Sciatic nerve (tissue), 2 donors: ENCODE data around the gene TNK2. TPM values are rescaled to one million over a fixed set of nuclear protein-coding genes. Genes with fewer than 3 reads are reported as not detected.
"Not testable (repeated sequence)": the region's sequence is repeated elsewhere in the genome, so short reads cannot be mapped to it uniquely, and the experiment has no call there.

ENCODE experiments used
- ATAC-seq: fragments of 200-7000 bp; cut with Tn5 transposase; one replicate; pipeline ENCODE4 v1.9.1; 2020; ENCODE audit warnings: mild to moderate bottlenecking, moderate library complexity
- DNase-seq: peaks from one replicate; pipeline ENCODE4 v3.0.0-alpha.2; 2020; ENCODE audit warnings: low spot score
- intact Hi-C: fragments of 100-400 bp; cut with DNase I; formaldehyde crosslinking; loops from one replicate; pipeline ENCODE4 v1.14.2; 2022
- total RNA-seq: library from RNA; stranded (reverse); fragmentation: NEBNext Ultra II Directional; extraction: Animal tissue kit (Norgen Biotek cat#: 25700); gene quantifications from one replicate; pipeline ENCODE4 v1.2.1, GENCODE V29; 2021
- donor health status: DM: no; HTN: no; CAD: no.
- donor health status: DM: no; HTN: no; CAD: no.

Gene TNK2
- total RNA-seq: 72.0 TPM

- no peak for DNase-seq
- intact Hi-C loops: no loop called here
- peak; percentile 36 for ATAC-seq
Observed at GRCh38 chr3:195907934-195908693, at the start of gene TNK2. TNK2 (minus strand) TSS chr3:195908551; CDS start chr3:195888588, 19,963 bp downstream.

GRCh38 chr3:195956577-195956976 lies 48.2 kb upstream of the TNK2 start:
- DNase-seq: no peak
- ATAC-seq: no peak
- intact Hi-C loops: no loop called here

GRCh38 chr3:195955416-195955841 lies 47.1 kb upstream of the TNK2 start:
- intact Hi-C loops, DNase-seq: not testable (repeated sequence)
- ATAC-seq: peak; percentile 29

GRCh38 chr3:195954752-195955119 lies 46.4 kb upstream of the TNK2 start:
- intact Hi-C loops, DNase-seq: not testable (repeated sequence)
- peak; percentile 52 for ATAC-seq

GRCh38 chr3:195954052-195954751 lies 45.9 kb upstream of the TNK2 start:
- DNase-seq (peak; percentile 90), ATAC-seq (peak; percentile 98)
- intact Hi-C loops: not testable (repeated sequence)

- ATAC-seq, DNase-seq, intact Hi-C loops: not testable (repeated sequence)
Observed at GRCh38 chr3:195952590-195952989, 44.2 kb upstream of the TNK2 start.

GRCh38 chr3:195951443-195952177 lies 43.3 kb upstream of the TNK2 start:
- DNase-seq, intact Hi-C loops, ATAC-seq: not testable (repeated sequence)

GRCh38 chr3:195950731-195951130 lies 42.4 kb upstream of the TNK2 start:
- DNase-seq, ATAC-seq, intact Hi-C loops: not testable (repeated sequence)

- intact Hi-C loops, DNase-seq, ATAC-seq: not testable (repeated sequence)
Observed at GRCh38 chr3:195950164-195950563, 41.8 kb upstream of the TNK2 start.

- DNase-seq, intact Hi-C loops, ATAC-seq: not testable (repeated sequence)
Observed at GRCh38 chr3:195946910-195947699, 38.8 kb upstream of the TNK2 start.

GRCh38 chr3:195941265-195941815 lies 33.0 kb upstream of the TNK2 start:
- DNase-seq, intact Hi-C loops, ATAC-seq: not testable (repeated sequence)

GRCh38 chr3:195940806-195941205 lies 32.5 kb upstream of the TNK2 start:
- intact Hi-C loops, ATAC-seq, DNase-seq: not testable (repeated sequence)

GRCh38 chr3:195939526-195940470 lies 31.4 kb upstream of the TNK2 start:
- DNase-seq, ATAC-seq, intact Hi-C loops: not testable (repeated sequence)

GRCh38 chr3:195933044-195933430 lies 24.7 kb upstream of the TNK2 start:
- ATAC-seq, intact Hi-C loops, DNase-seq: not testable (repeated sequence)

- intact Hi-C loops: no loop called here
- no peak for ATAC-seq
- no peak for DNase-seq
Observed at GRCh38 chr3:195932418-195933043, 24.2 kb upstream of the TNK2 start.

GRCh38 chr3:195931582-195932273 lies 23.4 kb upstream of the TNK2 start:
- ATAC-seq (no peak), DNase-seq (no peak)
- intact Hi-C loops: no loop called here
